ENCODE data around the gene SAC3D1.
"Not testable (repeated sequence)": the region's sequence is repeated elsewhere in the genome, so short reads cannot be mapped to it uniquely, and the experiment has no call there.

Gene SAC3D1

DNA sequence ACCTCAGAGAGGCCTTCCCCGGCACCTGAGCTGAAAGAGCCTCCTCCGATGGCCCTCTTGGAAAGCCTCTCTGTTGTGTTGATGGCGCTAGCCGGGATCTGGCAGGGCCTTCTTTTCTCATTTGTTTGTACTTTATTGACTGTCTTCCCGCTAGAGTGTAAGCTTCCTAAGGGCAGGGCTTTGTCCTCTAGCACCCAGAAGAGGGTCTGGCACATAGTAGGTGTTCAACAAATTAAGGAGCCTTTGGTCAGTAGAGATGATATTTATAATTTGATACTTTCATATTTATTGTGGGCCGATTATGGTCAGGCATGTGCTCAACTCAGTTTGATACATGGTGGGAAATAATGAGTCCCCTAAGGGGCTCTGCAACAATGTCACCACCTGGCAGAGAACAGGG, 23.1 kb upstream of the SAC3D1 start:
- no peaks in the 10 kb centered on the region for H3K27me3 ChIP-seq (replicated peaks; ENCODE audit: control insufficient read depth, insufficient read depth, low read length)
- H3K4me3 ChIP-seq (replicated peaks; ENCODE audit: low read depth, low read length): no peak overlapping the region
- TF ChIP-seq, protein P1, sequence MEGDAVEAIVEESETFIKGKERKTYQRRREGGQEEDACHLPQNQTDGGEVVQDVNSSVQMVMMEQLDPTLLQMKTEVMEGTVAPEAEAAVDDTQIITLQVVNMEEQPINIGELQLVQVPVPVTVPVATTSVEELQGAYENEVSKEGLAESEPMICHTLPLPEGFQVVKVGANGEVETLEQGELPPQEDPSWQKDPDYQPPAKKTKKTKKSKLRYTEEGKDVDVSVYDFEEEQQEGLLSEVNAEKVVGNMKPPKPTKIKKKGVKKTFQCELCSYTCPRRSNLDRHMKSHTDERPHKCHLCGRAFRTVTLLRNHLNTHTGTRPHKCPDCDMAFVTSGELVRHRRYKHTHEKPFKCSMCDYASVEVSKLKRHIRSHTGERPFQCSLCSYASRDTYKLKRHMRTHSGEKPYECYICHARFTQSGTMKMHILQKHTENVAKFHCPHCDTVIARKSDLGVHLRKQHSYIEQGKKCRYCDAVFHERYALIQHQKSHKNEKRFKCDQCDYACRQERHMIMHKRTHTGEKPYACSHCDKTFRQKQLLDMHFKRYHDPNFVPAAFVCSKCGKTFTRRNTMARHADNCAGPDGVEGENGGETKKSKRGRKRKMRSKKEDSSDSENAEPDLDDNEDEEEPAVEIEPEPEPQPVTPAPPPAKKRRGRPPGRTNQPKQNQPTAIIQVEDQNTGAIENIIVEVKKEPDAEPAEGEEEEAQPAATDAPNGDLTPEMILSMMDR (IDR thresholded peaks at IDR 0.05; ENCODE audit: insufficient read depth, low read length, poor library complexity, severe bottlenecking): no peak
- peaks cover 11% of the 10 kb centered on the region for H3K36me3 ChIP-seq (ENCODE audit: control insufficient read depth, insufficient read depth, low read length)
- no peak for DNase-seq (ENCODE audit: extremely low read depth, insufficient read length)

- DNase-seq (ENCODE audit: extremely low read depth, insufficient read length): no peak
Observed at GRCh38 chr11:65019824-65020223, 21.2 kb upstream of the SAC3D1 start.

DNA sequence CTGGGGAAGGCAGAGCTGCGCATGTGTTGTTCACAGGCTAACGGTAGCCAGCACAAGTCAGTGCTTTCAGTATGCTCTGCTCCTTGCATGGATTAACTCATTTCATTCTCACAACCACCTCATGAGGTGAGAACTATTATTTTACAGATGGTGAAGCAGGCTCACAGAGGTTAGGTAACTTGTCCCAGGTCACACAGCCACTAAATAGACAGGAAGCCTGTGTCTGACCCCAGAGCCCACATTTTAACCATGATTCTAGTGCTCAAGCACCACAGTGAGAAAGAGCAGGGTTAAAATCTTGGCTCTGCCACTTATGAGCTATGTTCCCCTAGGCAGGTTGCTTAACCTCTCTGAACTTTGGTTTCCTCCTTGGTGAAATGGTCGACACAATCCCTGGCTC, 20.0 kb upstream of the SAC3D1 start:
- TF ChIP-seq, protein P1 (IDR thresholded peaks at IDR 0.05; ENCODE audit: insufficient read depth, low read length, poor library complexity, severe bottlenecking): no peak
- Histone ChIP-seq H3K27me3 (replicated peaks; ENCODE audit: control insufficient read depth, insufficient read depth, low read length) (no peaks in the 10 kb centered on the region), H3K4me3 (replicated peaks; ENCODE audit: low read depth, low read length) (no peak overlapping the region), H3K36me3 (ENCODE audit: control insufficient read depth, insufficient read depth, low read length) (peaks cover 11% of the 10 kb centered on the region)
- DNase-seq (ENCODE audit: extremely low read depth, insufficient read length): no peak

More at GRCh38 chr11:65019824-65020223, 21.2 kb upstream of the SAC3D1 start:
- no peaks in the 10 kb centered on the region for H3K27me3 ChIP-seq (replicated peaks; ENCODE audit: control insufficient read depth, insufficient read depth, low read length)
- TF ChIP-seq, protein P1 (IDR thresholded peaks at IDR 0.05; ENCODE audit: insufficient read depth, low read length, poor library complexity, severe bottlenecking): no peak
- H3K4me3 ChIP-seq (replicated peaks; ENCODE audit: low read depth, low read length): no peak overlapping the region
- H3K36me3 ChIP-seq (ENCODE audit: control insufficient read depth, insufficient read depth, low read length): peaks cover 11% of the 10 kb centered on the region

DNA sequence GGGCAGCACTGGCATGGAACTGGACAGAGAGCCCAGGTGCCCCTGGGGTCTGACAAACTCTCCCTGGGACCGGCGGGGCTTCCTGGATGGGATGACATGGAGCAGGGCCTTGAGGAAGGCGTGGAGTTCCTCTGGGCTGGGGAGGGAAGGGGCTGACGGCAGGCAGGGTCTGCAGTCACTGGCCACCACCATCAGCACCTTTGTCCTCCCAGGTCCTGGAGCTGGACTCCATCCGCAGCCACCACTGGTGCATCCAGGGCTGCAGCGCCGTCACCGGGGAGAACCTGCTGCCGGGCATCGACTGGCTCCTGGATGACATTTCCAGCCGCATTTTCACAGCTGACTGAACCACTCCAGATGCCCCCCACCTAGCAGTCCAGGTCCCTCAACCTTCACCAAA, 19.5 kb upstream of the SAC3D1 start:
- no peak overlapping the region for H3K4me3 ChIP-seq (replicated peaks; ENCODE audit: low read depth, low read length)
- no peak for DNase-seq (ENCODE audit: extremely low read depth, insufficient read length)
- peaks cover 11% of the 10 kb centered on the region for H3K36me3 ChIP-seq (ENCODE audit: control insufficient read depth, insufficient read depth, low read length)
- TF ChIP-seq, protein P1 (IDR thresholded peaks at IDR 0.05; ENCODE audit: insufficient read depth, low read length, poor library complexity, severe bottlenecking): no peak
- no peaks in the 10 kb centered on the region for H3K27me3 ChIP-seq (replicated peaks; ENCODE audit: control insufficient read depth, insufficient read depth, low read length)

- H3K36me3 ChIP-seq (ENCODE audit: control insufficient read depth, insufficient read depth, low read length); H3K27me3 ChIP-seq (replicated peaks; ENCODE audit: control insufficient read depth, insufficient read depth, low read length); H3K4me3 ChIP-seq (replicated peaks; ENCODE audit: low read depth, low read length); DNase-seq (ENCODE audit: extremely low read depth, insufficient read length): not testable (repeated sequence)
Observed at GRCh38 chr11:65023502-65023901, 17.5 kb upstream of the SAC3D1 start.

- no peak overlapping the region; the same call in 1 of the 2 replicates for H3K4me3 ChIP-seq (replicated peaks; ENCODE audit: low read depth, low read length)
- TF ChIP-seq, protein P1 (IDR thresholded peaks at IDR 0.05; ENCODE audit: insufficient read depth, low read length, poor library complexity, severe bottlenecking): no peak
- H3K27me3 ChIP-seq (replicated peaks; ENCODE audit: control insufficient read depth, insufficient read depth, low read length): no peaks in the 10 kb centered on the region
- no peaks in the 10 kb centered on the region; the same call in 1 of the 2 replicates for H3K36me3 ChIP-seq (ENCODE audit: control insufficient read depth, insufficient read depth, low read length)
- DNase-seq (ENCODE audit: extremely low read depth, insufficient read length): no peak
Observed at GRCh38 chr11:65026810-65027209, 14.2 kb upstream of the SAC3D1 start.

Data from GM06990 (cell line).